ENCODE results near the gene C19orf53. TPM values are rescaled to one million over a fixed set of nuclear protein-coding genes. Genes with fewer than 3 reads are reported as not detected.

Gene C19orf53
- total RNA-seq (ENCODE audit: low replicate concordance), result 88.2 and 95.6 TPM in 2 replicates

GRCh38 chr19:13774217-13775191, at the start of gene C19orf53:
Gene C19orf53, plus strand, starts transcription at chr19:13774456. Its CDS starts 22 bp downstream, at chr19:13774478.
- Mint-ChIP-seq H3K4me1 (peaks cover 19% of the 10 kb centered on the region), H3K27me3 (ENCODE audit: insufficient read depth, low read depth) (peaks cover 2% of the 10 kb centered on the region), H3K27ac (peak within 1 kb of the TSS; percentile 89), H3K4me3 (peak within 1 kb of the TSS; percentile 99), H3K36me3 (peaks cover 22% of the 10 kb centered on the region), H3K9me3 (no peaks in the 10 kb centered on the region)
- H3F3A ChIP-seq (ENCODE audit: low read depth), result peaks cover 7% of the 10 kb centered on the region
- no peaks in the 10 kb centered on the region for H3K9me3 ChIP-seq (ENCODE audit: low read depth)
- H3K27ac ChIP-seq, result peak within 1 kb of the TSS; percentile 85
- peak within 1 kb of the TSS; percentile 59 for H2AFZ ChIP-seq (replicated peaks)
- H3K4me1 ChIP-seq, result peaks cover 8% of the 10 kb centered on the region
- peak within 1 kb of the TSS; percentile 95 for H3K4me3 ChIP-seq
- peaks cover 18% of the 10 kb centered on the region for H4K20me1 ChIP-seq (ENCODE audit: low read depth)
- no peaks in the 10 kb centered on the region for H3K27me3 ChIP-seq
- peak within 1 kb of the TSS; percentile 93 for H3K4me2 ChIP-seq
- TF ChIP-seq EZH2 (IDR thresholded peaks at IDR 0.05) (no peak), EZH2phosphoT487 (IDR thresholded peaks at IDR 0.05) (no peak), CTCF (IDR thresholded peaks at IDR 0.05) (no peak)
- H3K9ac ChIP-seq, result peak within 1 kb of the TSS; percentile 94
- peaks cover 28% of the 10 kb centered on the region for H3K79me2 ChIP-seq (ENCODE audit: low read depth)
- no peaks in the 10 kb centered on the region for H3K36me3 ChIP-seq
- DNase-seq (ENCODE audit: low spot score), result peak; percentile 93

- H3K4me1 ChIP-seq, result peaks cover 7% of the 10 kb centered on the region
- no peak overlapping the region for H3K4me3 Mint-ChIP-seq
- H3K9me3 ChIP-seq (ENCODE audit: low read depth), result no peaks in the 10 kb centered on the region
- H3F3A ChIP-seq (ENCODE audit: low read depth), result peaks cover 5% of the 10 kb centered on the region
- H3K9me3 Mint-ChIP-seq, result no peaks in the 10 kb centered on the region
- no peaks in the 10 kb centered on the region for H3K36me3 Mint-ChIP-seq
- peaks cover 9% of the 10 kb centered on the region for H3K27me3 Mint-ChIP-seq (ENCODE audit: insufficient read depth, low read depth)
- DNase-seq (ENCODE audit: low spot score), result no peak
- no peaks in the 10 kb centered on the region for H3K79me2 ChIP-seq (ENCODE audit: low read depth)
- no peak overlapping the region for H3K4me2 ChIP-seq
- no peak overlapping the region for H3K9ac ChIP-seq
- no peaks in the 10 kb centered on the region for H3K36me3 ChIP-seq
- no peak overlapping the region for H3K4me3 ChIP-seq
- no peaks in the 10 kb centered on the region for H4K20me1 ChIP-seq (ENCODE audit: low read depth)
- no peak for TF ChIP-seq EZH2phosphoT487 (IDR thresholded peaks at IDR 0.05)
- no peak for TF ChIP-seq CTCF (IDR thresholded peaks at IDR 0.05)
- TF ChIP-seq EZH2 (IDR thresholded peaks at IDR 0.05), result no peak
- H3K27me3 ChIP-seq, result no peaks in the 10 kb centered on the region
- no peak overlapping the region for H2AFZ ChIP-seq (replicated peaks)
- H3K4me1 Mint-ChIP-seq, result peaks cover 14% of the 10 kb centered on the region
- H3K27ac ChIP-seq, result no peak overlapping the region
- H3K27ac Mint-ChIP-seq, result no peak overlapping the region
Measured at GRCh38 chr19:13726323-13726722, 47.9 kb upstream of the C19orf53 start.

GRCh38 chr19:13727798-13728197, 46.5 kb upstream of the C19orf53 start:
- H3F3A ChIP-seq (ENCODE audit: low read depth), result peaks cover 5% of the 10 kb centered on the region
- H3K27me3 Mint-ChIP-seq (ENCODE audit: insufficient read depth, low read depth), result peaks cover 9% of the 10 kb centered on the region
- no peak for TF ChIP-seq EZH2 (IDR thresholded peaks at IDR 0.05)
- no peak for TF ChIP-seq EZH2phosphoT487 (IDR thresholded peaks at IDR 0.05)
- no peak for TF ChIP-seq CTCF (IDR thresholded peaks at IDR 0.05)
- peaks cover 6% of the 10 kb centered on the region for H3K79me2 ChIP-seq (ENCODE audit: low read depth)
- no peak overlapping the region for H3K4me3 ChIP-seq
- no peaks in the 10 kb centered on the region for H3K36me3 Mint-ChIP-seq
- no peak overlapping the region for H3K27ac ChIP-seq
- no peaks in the 10 kb centered on the region for H3K9me3 ChIP-seq (ENCODE audit: low read depth)
- H3K27me3 ChIP-seq, result no peaks in the 10 kb centered on the region
- no peaks in the 10 kb centered on the region for H3K9me3 Mint-ChIP-seq
- no peaks in the 10 kb centered on the region for H3K36me3 ChIP-seq
- no peak overlapping the region for H3K27ac Mint-ChIP-seq
- H3K9ac ChIP-seq, result no peak overlapping the region
- H3K4me2 ChIP-seq, result no peak overlapping the region
- H3K4me1 ChIP-seq, result peaks cover 14% of the 10 kb centered on the region
- H3K4me3 Mint-ChIP-seq, result no peak overlapping the region
- no peak overlapping the region for H2AFZ ChIP-seq (replicated peaks)
- DNase-seq (ENCODE audit: low spot score), result no peak
- H4K20me1 ChIP-seq (ENCODE audit: low read depth), result no peaks in the 10 kb centered on the region
- peaks cover 18% of the 10 kb centered on the region for H3K4me1 Mint-ChIP-seq
